K562 (cell line): ENCODE results near the gene TPI1. TPM values are rescaled to one million over a fixed set of nuclear protein-coding genes. Genes with fewer than 3 reads are reported as not detected.
A peak's percentile ranks its signal among the peaks of the same experiment; 100 is the strongest.

Experiments used
- AFF4 ChIP-seq: sonication (generic); formaldehyde crosslinking; IDR thresholded peaks from 2 replicates; pipeline ENCODE4 v1.8.0; 2023; ENCODE audit warnings: mild to moderate bottlenecking, missing genetic modification reagents
- BCL6 ChIP-seq: fragments of 250-450 bp; sonication (Bioruptor Pico); IDR thresholded peaks from 2 replicates; pipeline ENCODE4 v1.4.0; 2020
- CEBPZ ChIP-seq: fragments of 150-350 bp; IDR thresholded peaks from 2 replicates; pipeline ENCODE4 v1.6.1; 2014; ENCODE audit warnings: low read depth, mild to moderate bottlenecking, low read length, borderline replicate concordance
- GTF2E2 ChIP-seq: fragments of 200-800 bp; sonication (Bioruptor generic); IDR thresholded peaks from 2 replicates; pipeline ENCODE4 v1.6.1; 2016; ENCODE audit warnings: missing genetic modification characterization, missing compliant biosample characterization
- HNRNPL ChIP-seq: fragments of 200-400 bp; formaldehyde crosslinking; IDR thresholded peaks from 2 replicates; pipeline ENCODE4 v1.6.1; 2017; ENCODE audit warnings: low read depth, mild to moderate bottlenecking, low read length
- MCM2 ChIP-seq: fragments of 450-650 bp; IDR thresholded peaks from 2 replicates; pipeline ENCODE4 v1.6.1; 2017; ENCODE audit warnings: low read depth, mild to moderate bottlenecking
- MNT ChIP-seq, 2 experiments: fragments of 450-650 bp; conservative IDR thresholded peaks; 2 replicates each; pipeline ENCODE4 v1.6.1; 2017; ENCODE audit warnings: mild to moderate bottlenecking in 2 of 2, moderate library complexity in 2 of 2
- NCOR1 ChIP-seq: fragments of 450-650 bp; IDR thresholded peaks from 2 replicates; pipeline ENCODE4 v1.6.1; 2016; ENCODE audit warnings: mild to moderate bottlenecking, moderate library complexity
- NFE2L1 ChIP-seq: fragments of 450-650 bp; IDR thresholded peaks from 2 replicates; pipeline ENCODE4 v1.6.1; 2016; ENCODE audit warnings: missing genetic modification characterization, low read depth, mild to moderate bottlenecking, missing compliant biosample characterization, moderate library complexity, borderline replicate concordance
- PHF21A ChIP-seq: fragments of 450-650 bp; IDR thresholded peaks from 2 replicates; pipeline ENCODE4 v1.6.1; 2017; ENCODE audit warnings: low read depth, borderline replicate concordance
- PHTF2 ChIP-seq: fragments of 250-450 bp; sonication (Bioruptor Pico); IDR thresholded peaks from 2 replicates; pipeline ENCODE4 v1.5.0; 2021; ENCODE audit warnings: mild to moderate bottlenecking
- SMARCB1 ChIP-seq: IDR thresholded peaks from 2 replicates; pipeline ENCODE4 v1.6.1; 2011; ENCODE audit warnings: improper control_type of control experiment, low read depth; ENCODE audit not compliant: insufficient read length
- SNAPC5 ChIP-seq: fragments of 250-450 bp; sonication (Bioruptor Pico); IDR thresholded peaks from 2 replicates; pipeline ENCODE4 v1.8.0; 2021; ENCODE audit warnings: moderate library complexity, mild to moderate bottlenecking, inconsistent platforms
- TAF9B ChIP-seq: fragments of 450-650 bp; IDR thresholded peaks from 2 replicates; pipeline ENCODE4 v1.6.1; 2018; ENCODE audit warnings: mild to moderate bottlenecking; ENCODE audit not compliant: partially characterized antibody
- TEAD4 ChIP-seq, 2 experiments: sonication (generic) in 1 of 2; formaldehyde crosslinking in 1 of 2; IDR thresholded peaks; 2 replicates each; pipeline versions ENCODE4 v1.6.1 to v1.8.0; 2012 to 2022; ENCODE audit warnings: borderline replicate concordance in 1 of 2, inconsistent platforms in 1 of 2, low read length in 1 of 2, mild to moderate bottlenecking in 1 of 2, missing genetic modification reagents in 1 of 2
- ZBTB9 ChIP-seq: fragments of 450-650 bp; formaldehyde crosslinking; IDR thresholded peaks from 2 replicates; pipeline ENCODE4 v1.4.0; 2020; ENCODE audit warnings: mild to moderate bottlenecking, moderate library complexity
- polyA plus RNA-seq, 8 experiments: library from polyadenylated mRNA; depleted of rRNA in 4 of 8; stranded (reverse) in 5 of 8; unstranded in 3 of 8; fragments of >200 nt; fragmentation: Nextera tagmentation in 2 of 8; fragmentation: Illumina TruSeq in 1 of 8; extraction: Ambion mirVana in 2 of 8; extraction: Trizol in 1 of 8; gene quantifications; 2 replicates each; pipeline versions ENCODE4 v1.2.1 to v1.2.3, GENCODE V29; 2011 to 2014; ENCODE audit warnings: inconsistent platforms in 1 of 8, missing spikeins in 1 of 8
- total RNA-seq, 7 experiments: library from RNA; depleted of rRNA in 6 of 7; stranded (reverse); fragments of >200 nt in 6 of 7; fragmentation: Illumina TruSeq in 2 of 7; extraction: Trizol in 2 of 7; gene quantifications; 2 replicates each; pipeline versions ENCODE4 v1.2.1 to v1.2.3, GENCODE V29; 2011 to 2021; ENCODE audit warnings: low replicate concordance in 1 of 7

The TPI1 gene
- total and polyA plus RNA-seq, 9 of the 15 experiments (the other 6 are each of a cell fraction or from before 2014, with no cell fraction given): 662 to 4,971 (median 892) TPM

- TF ChIP-seq CEBPZ (no peak), SNAPC5 (CRISPR knock-in tag) (no peak), NFE2L1 (no peak), MCM2 (no peak), SMARCB1 (no peak), PHTF2 (CRISPR knock-in tag) (peak; percentile 73; the same call in 1 of the 2 replicates), NCOR1 (0 out of 2 replicates have a peak, but pooled peaks have one; percentile 36), BCL6 (no peak), HNRNPL (0 out of 2 replicates have a peak, but pooled peaks have one; percentile 18), TAF9B (peak; percentile 71), PHF21A (no peak), AFF4 (CRISPR knock-in tag) (peak; percentile 93; the same call in 1 of the 2 replicates), GTF2E2 (tag) (peak; percentile 95), TEAD4 (IDR thresholded peaks at IDR 0.05; ENCODE audit: low read length) (no peak), TEAD4 (CRISPR knock-in tag; IDR thresholded peaks at IDR 0.05; ENCODE audit: borderline replicate concordance) (peak; percentile 58; the same call in 1 of the 2 replicates), ZBTB9 (CRISPR knock-in tag) (peak; percentile 79; the same call in 1 of the 2 replicates), MNT (conservative IDR thresholded peaks at IDR 0.05) (peak; percentile 24 to 54; a peak in 2 of 4 replicates)
These were observed at the start of gene TPI1 (continued) for GRCh38 chr12:6867413-6868210.
